Activated CD4-positive, alpha-beta memory T cell treated with anti-CD3 and anti-CD28 coated beads, Interleukin-2, amount 10 ng/mL, durations not matched to agents 7 days and 5 days (primary cell): ENCODE measurements around the gene NKX6-1. TPM values are rescaled to one million over a fixed set of nuclear protein-coding genes. Genes with fewer than 3 reads are reported as not detected.
A peak's percentile ranks its signal among the peaks of the same experiment; 100 is the strongest.

Experiments used
- CTCF ChIA-PET: fragments of 350-600 bp; sonication (Branson Sonifier 250); formaldehyde crosslinking; loops from one replicate; lab custom pipeline; 2021; ENCODE audit warnings: antibody characterized with exemption, inconsistent platforms; lab: Charles Lee
- POLR2A ChIA-PET: fragments of 350-600 bp; sonication (Branson Sonifier 250); formaldehyde crosslinking; loops from one replicate; lab custom pipeline; 2021; ENCODE audit warnings: antibody characterized with exemption; lab: Charles Lee
- DNase-seq: peaks from one replicate; pipeline ENCODE4 v3.0.0-alpha.2; 2020
- H3K27ac Mint-ChIP-seq: one replicate; pipeline ENCODE4 v1.8.0; 2021; ENCODE audit warnings: mild to moderate bottlenecking, mixed read lengths
- H3K27me3 Mint-ChIP-seq: one replicate; pipeline ENCODE4 v1.8.0; 2021; ENCODE audit warnings: mixed read lengths
- H3K36me3 Mint-ChIP-seq: one replicate; pipeline ENCODE4 v1.8.0; 2021; ENCODE audit warnings: low read depth, mixed read lengths
- H3K4me1 Mint-ChIP-seq: one replicate; pipeline ENCODE4 v1.8.0; 2021; ENCODE audit warnings: mixed read lengths
- H3K4me3 Mint-ChIP-seq: one replicate; pipeline ENCODE4 v1.8.0; 2021; ENCODE audit warnings: mild to moderate bottlenecking, mixed read lengths
- H3K9me3 Mint-ChIP-seq: one replicate; pipeline ENCODE4 v1.8.0; 2021; ENCODE audit warnings: mixed read lengths
- total RNA-seq, 2 experiments: library from RNA; stranded (reverse); gene quantifications; one replicate each; pipeline ENCODE4 v1.2.3, GENCODE V29; 2021

The NKX6-1 gene
- total RNA-seq, 2 experiments from 2014 or later = not detected

DNA sequence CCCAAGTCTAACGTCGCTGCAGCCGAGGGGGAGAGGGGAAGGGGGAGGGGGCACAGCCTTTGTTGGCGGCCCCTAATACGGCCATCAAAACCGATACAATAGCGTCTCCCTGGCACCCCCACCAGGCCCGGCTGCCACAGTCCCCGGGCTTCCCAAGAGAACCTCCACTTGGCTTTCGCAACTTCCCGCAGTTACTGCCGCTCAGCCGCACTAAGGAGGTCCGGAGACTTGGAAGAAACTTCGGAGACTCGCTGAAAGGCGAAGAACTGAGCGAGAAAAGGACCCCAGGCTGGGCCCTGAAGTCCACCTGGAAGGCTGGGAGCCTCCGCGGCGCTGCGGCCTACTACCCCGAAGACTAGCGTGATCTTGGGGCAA lies 2.8 kb downstream of the NKX6-1 start:
- Mint-ChIP-seq H3K9me3 (no peaks in the 10 kb centered on the region), H3K4me1 (peaks cover 23% of the 10 kb centered on the region), H3K4me3 (no peak overlapping the region), H3K27ac (peak overlapping the region; percentile 10), H3K36me3 (peaks cover 9% of the 10 kb centered on the region), H3K27me3 (peaks cover 85% of the 10 kb centered on the region)
- POLR2A ChIA-PET = no interaction called here
- CTCF ChIA-PET = no interaction called here
- no peak for DNase-seq

GRCh38 chr4:84495794-84496261 lies 3.3 kb downstream of the NKX6-1 start:
- POLR2A ChIA-PET = no interaction called here
- no peaks in the 10 kb centered on the region for H3K9me3 Mint-ChIP-seq
- H3K36me3 Mint-ChIP-seq = peaks cover 9% of the 10 kb centered on the region
- DNase-seq = no peak
- no peak overlapping the region for H3K4me3 Mint-ChIP-seq
- peaks cover 23% of the 10 kb centered on the region for H3K4me1 Mint-ChIP-seq
- CTCF ChIA-PET = no interaction called here
- peaks cover 85% of the 10 kb centered on the region for H3K27me3 Mint-ChIP-seq
- H3K27ac Mint-ChIP-seq = peak overlapping the region; percentile 10

- H3K27ac Mint-ChIP-seq = no peak overlapping the region
- no peaks in the 10 kb centered on the region for H3K9me3 Mint-ChIP-seq
- H3K4me3 Mint-ChIP-seq = no peak overlapping the region
- peaks cover 85% of the 10 kb centered on the region for H3K27me3 Mint-ChIP-seq
- POLR2A ChIA-PET = no interaction called here
- DNase-seq = no peak
- peaks cover 23% of the 10 kb centered on the region for H3K4me1 Mint-ChIP-seq
- CTCF ChIA-PET = no interaction called here
- peaks cover 9% of the 10 kb centered on the region for H3K36me3 Mint-ChIP-seq
These were observed 3.8 kb downstream of the NKX6-1 start for GRCh38 chr4:84495118-84495793.

- Mint-ChIP-seq H3K9me3 (no peaks in the 10 kb centered on the region), H3K27me3 (peaks cover 84% of the 10 kb centered on the region), H3K4me1 (peaks cover 18% of the 10 kb centered on the region), H3K4me3 (no peak overlapping the region), H3K36me3 (peaks cover 6% of the 10 kb centered on the region), H3K27ac (no peak overlapping the region)
- DNase-seq = no peak
- POLR2A ChIA-PET = interaction anchor here (0.8 kb wide), 1 partner anchor 12 kb away, joined by 3 read pairs; no protein-coding TSS in a partner anchor
- CTCF ChIA-PET = interaction anchor here (0.8 to 1.1 kb wide), 2 partner anchors 8 to 850 kb away, joined by 3 to 6 read pairs; no protein-coding TSS in a partner anchor
These were observed 4.6 kb downstream of the NKX6-1 start for GRCh38 chr4:84494531-84494930.

DNA sequence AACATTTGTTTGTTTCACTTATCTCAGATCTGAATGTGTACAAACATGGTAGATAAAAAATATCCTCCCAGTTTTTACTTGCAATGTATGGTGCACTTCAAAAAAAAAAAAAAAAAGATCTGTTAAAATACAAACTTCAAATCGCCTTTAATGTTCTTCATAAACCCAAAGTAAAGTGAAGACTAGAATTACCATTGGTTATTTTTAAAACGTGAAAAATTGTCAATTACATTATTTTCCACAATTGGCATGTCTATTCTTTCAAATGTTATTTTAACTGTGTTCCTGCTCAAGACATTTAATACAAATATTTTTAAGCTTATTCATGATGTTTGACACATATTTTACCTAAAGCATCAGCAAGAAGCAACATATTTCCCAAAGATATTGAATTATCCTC lies 5.0 kb downstream of the NKX6-1 start:
- H3K4me1 Mint-ChIP-seq = peaks cover 14% of the 10 kb centered on the region
- H3K27me3 Mint-ChIP-seq = peaks cover 85% of the 10 kb centered on the region
- CTCF ChIA-PET = interaction anchor here (0.8 to 1.1 kb wide), 2 partner anchors 8 to 849 kb away, joined by 3 to 6 read pairs; no protein-coding TSS in a partner anchor
- H3K4me3 Mint-ChIP-seq = no peak overlapping the region
- H3K36me3 Mint-ChIP-seq = peaks cover 6% of the 10 kb centered on the region
- DNase-seq = no peak
- H3K27ac Mint-ChIP-seq = no peak overlapping the region
- no peaks in the 10 kb centered on the region for H3K9me3 Mint-ChIP-seq
- POLR2A ChIA-PET = interaction anchor here (0.8 kb wide), 1 partner anchor 12 kb away, joined by 3 read pairs; no protein-coding TSS in a partner anchor

DNA sequence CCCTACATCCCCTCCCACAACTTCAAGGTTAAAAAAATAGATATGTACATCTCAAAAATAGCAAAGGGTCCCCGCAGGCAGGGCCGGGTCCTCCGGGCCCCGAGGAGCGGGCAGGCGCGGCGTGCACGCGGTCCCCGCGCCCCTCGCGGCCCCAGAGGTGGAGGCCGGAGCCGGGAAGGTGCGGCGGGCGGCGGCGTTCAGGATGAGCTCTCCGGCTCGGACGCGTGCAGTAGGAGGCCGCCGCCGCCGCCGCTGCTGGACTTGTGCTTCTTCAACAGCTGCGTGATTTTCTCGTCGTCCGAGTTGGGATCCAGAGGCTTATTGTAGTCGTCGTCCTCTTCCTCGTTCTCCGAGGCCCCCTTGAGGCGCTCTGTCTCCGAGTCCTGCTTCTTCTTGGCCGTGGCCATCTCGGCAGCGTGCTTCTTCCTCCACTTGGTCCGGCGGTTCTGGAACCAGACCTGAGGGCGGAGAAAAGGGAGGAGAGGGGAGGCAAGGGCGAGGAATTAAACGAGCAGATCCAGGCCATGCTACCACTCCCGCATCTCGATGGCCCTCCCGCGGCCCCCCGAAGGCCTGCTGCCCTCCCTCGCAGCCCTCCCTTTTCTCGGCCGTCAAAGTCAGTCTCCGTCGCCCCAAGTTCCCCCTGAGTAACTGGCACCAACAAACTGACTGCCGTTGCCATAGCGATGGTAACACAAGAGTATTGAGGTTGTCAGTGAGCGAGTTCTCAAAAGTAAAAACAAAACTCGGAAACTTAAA lies 5.8 kb downstream of the NKX6-1 start:
- Mint-ChIP-seq H3K27ac (peak overlapping the region; percentile 10), H3K36me3 (peaks cover 4% of the 10 kb centered on the region), H3K27me3 (peaks cover 84% of the 10 kb centered on the region), H3K4me1 (peaks cover 8% of the 10 kb centered on the region), H3K4me3 (peak overlapping the region; percentile 32), H3K9me3 (no peaks in the 10 kb centered on the region)
- no peak for DNase-seq
- ChIA-PET POLR2A (no interaction called here), CTCF (no interaction called here)

DNA sequence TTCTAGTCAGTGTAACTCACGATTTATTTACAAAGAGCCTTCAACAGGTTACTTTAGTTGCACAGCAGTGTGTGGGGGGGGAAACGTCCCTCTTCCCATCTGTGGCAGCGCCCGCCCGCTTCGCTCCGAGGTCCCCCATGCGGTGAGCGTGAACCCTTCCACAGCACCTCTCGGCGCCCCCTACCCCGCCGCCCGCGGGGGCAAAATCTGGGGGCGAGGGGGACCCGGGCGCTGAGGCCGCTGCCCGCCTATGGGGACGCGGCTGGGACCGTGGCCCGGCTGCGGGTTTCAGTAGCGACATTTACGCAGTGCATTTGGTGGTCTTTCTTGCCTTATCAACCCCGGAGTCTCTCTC lies 6.4 kb downstream of the NKX6-1 start:
- no peak overlapping the region for H3K27ac Mint-ChIP-seq
- CTCF ChIA-PET = interaction anchor here (1.7 kb wide), 1 partner anchor 86 kb away, joined by 4 read pairs; no protein-coding TSS in a partner anchor

DNA sequence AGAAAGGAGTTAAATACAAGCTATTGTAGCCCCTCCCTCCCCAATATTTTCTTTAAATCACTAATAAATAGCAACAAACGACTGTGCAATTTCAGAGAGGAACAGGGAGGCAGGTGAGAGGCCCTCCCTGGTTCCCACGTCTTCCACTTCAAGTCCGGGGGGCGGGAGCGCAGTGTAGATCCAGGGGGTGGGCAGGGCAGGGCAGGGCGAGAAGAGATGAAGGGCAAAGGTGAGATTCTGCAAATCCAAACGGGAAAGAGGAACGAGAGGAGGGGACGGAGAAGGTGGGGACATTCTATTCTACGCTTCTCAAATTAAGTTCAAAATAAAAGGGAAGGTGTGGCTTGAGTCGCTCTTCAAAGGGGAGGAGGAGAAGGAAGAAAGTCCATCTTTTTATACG lies 6.8 kb downstream of the NKX6-1 start:
- ChIA-PET POLR2A (no interaction called here), CTCF (interaction anchor here (1.7 kb wide), 1 partner anchor 87 kb away, joined by 4 read pairs; no protein-coding TSS in a partner anchor)
- H3K36me3 Mint-ChIP-seq = peaks cover 3% of the 10 kb centered on the region
- peaks cover 86% of the 10 kb centered on the region for H3K27me3 Mint-ChIP-seq
- H3K9me3 Mint-ChIP-seq = no peaks in the 10 kb centered on the region
- DNase-seq = no peak
- H3K27ac Mint-ChIP-seq = no peak overlapping the region
- H3K4me3 Mint-ChIP-seq = no peak overlapping the region
- peaks cover 7% of the 10 kb centered on the region for H3K4me1 Mint-ChIP-seq

More for the DNA sequence above, 6.4 kb downstream of the NKX6-1 start:
- Mint-ChIP-seq H3K4me3 (no peak overlapping the region), H3K4me1 (peaks cover 7% of the 10 kb centered on the region), H3K36me3 (peaks cover 3% of the 10 kb centered on the region), H3K9me3 (no peaks in the 10 kb centered on the region), H3K27me3 (peaks cover 85% of the 10 kb centered on the region)
- no peak for DNase-seq
- POLR2A ChIA-PET = no interaction called here

- Mint-ChIP-seq H3K27me3 (peaks cover 84% of the 10 kb centered on the region), H3K4me1 (peaks cover 5% of the 10 kb centered on the region), H3K27ac (no peak overlapping the region), H3K36me3 (no peaks in the 10 kb centered on the region), H3K4me3 (no peak overlapping the region), H3K9me3 (no peaks in the 10 kb centered on the region)
- no peak for DNase-seq
- CTCF ChIA-PET = interaction anchor here (1.7 kb wide), 1 partner anchor 88 kb away, joined by 4 read pairs; no protein-coding TSS in a partner anchor
- POLR2A ChIA-PET = no interaction called here
These were observed 7.6 kb downstream of the NKX6-1 start for GRCh38 chr4:84491481-84491880.

DNA sequence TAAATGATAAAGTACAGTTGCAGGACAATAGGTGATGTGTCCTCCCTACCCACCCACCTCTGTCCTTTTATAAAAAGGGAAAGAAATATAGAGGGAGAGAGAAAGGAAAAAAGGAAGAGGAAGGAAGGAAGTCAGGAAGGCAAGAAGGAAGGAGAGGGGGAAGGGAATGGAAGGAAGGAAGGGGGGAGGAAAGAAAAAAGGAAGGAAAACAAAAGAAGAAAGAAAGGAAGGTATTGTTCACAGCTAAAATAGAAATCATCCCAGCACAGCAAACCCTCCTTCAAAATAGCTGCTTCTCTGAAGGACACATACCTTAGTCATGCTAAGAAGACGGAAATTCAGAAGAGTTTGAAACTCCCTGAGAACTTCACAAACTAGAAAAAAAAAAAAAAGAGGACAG lies 8.4 kb downstream of the NKX6-1 start:
- peaks cover 82% of the 10 kb centered on the region for H3K27me3 Mint-ChIP-seq
- H3K9me3 Mint-ChIP-seq = no peaks in the 10 kb centered on the region
- H3K27ac Mint-ChIP-seq = no peak overlapping the region
- peaks cover 5% of the 10 kb centered on the region for H3K4me1 Mint-ChIP-seq
- ChIA-PET CTCF (interaction anchor here (1.0 kb wide), 1 partner anchor 13 kb away, joined by 3 read pairs; no protein-coding TSS in a partner anchor), POLR2A (no interaction called here)
- no peaks in the 10 kb centered on the region for H3K36me3 Mint-ChIP-seq
- no peak for DNase-seq
- no peak overlapping the region for H3K4me3 Mint-ChIP-seq

DNA sequence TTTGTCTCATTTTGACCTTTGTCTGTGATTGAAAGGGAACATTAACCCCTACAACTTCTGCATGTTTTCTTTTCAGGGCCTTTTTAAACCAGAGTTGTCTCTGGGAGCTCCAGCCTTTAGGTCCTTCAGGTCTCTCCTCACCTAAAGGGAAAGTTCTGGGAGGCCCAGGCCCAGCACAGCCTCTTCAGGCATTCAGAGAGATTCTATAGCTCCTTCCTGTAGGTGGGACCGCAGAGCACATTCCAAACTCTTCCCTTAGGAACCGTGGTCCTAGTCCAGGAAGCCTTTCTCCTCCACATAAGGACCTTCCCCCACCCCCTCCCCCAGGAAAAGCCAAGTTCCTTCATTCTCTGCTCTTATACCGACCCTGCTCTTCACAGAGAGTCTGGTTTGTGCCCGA lies 14.9 kb downstream of the NKX6-1 start:
- DNase-seq = no peak
- Mint-ChIP-seq H3K9me3 (no peaks in the 10 kb centered on the region), H3K4me3 (no peak overlapping the region), H3K27ac (no peak overlapping the region), H3K27me3 (peaks cover 76% of the 10 kb centered on the region), H3K4me1 (peaks cover 6% of the 10 kb centered on the region), H3K36me3 (peaks cover 4% of the 10 kb centered on the region)
- CTCF ChIA-PET = no interaction called here
- POLR2A ChIA-PET = no interaction called here

DNA sequence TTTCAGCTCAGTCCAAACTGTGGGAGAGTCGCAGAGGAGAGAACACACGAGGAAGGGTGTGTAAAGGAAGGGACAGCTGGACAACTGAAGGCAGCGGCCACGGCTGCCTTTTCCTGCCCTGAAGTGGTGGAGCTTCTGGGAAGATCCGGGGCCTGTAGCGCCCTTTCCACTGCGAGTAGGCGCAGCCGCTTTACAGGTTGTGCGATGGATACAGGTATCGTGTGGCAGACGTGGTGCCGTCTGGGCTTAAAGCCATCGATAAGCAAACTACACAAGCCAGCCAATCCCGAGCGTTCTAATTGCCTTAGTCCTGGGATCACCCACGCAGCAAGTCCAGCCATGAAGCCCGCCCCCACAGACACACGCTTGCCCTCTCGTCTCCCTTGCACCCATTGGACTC lies 15.4 kb downstream of the NKX6-1 start:
- Mint-ChIP-seq H3K9me3 (no peaks in the 10 kb centered on the region), H3K4me3 (no peak overlapping the region), H3K4me1 (peaks cover 6% of the 10 kb centered on the region), H3K27ac (no peak overlapping the region), H3K27me3 (peaks cover 72% of the 10 kb centered on the region), H3K36me3 (peaks cover 4% of the 10 kb centered on the region)
- CTCF ChIA-PET = interaction anchor here (1.1 to 2.2 kb wide), 2 partner anchors 16 to 21 kb away, joined by 3 to 6 read pairs; no protein-coding TSS in a partner anchor
- POLR2A ChIA-PET = no interaction called here
- no peak for DNase-seq
